Smooth muscle cell (in vitro differentiated cells): ENCODE measurements around the gene LMCD1. TPM values are rescaled to one million over a fixed set of nuclear protein-coding genes. Genes with fewer than 3 reads are reported as not detected.
A peak's percentile ranks its signal among the peaks of the same experiment; 100 is the strongest.

Source experiments
- DNase-seq: peaks from one replicate; lab custom pipeline; 2025; ENCODE audit not compliant: unreplicated experiment; lab: John Stamatoyannopoulos, UW
- H2AFZ ChIP-seq: fragments of 200-600 bp; sonication (generic); 2 replicates; pipeline ENCODE4 v1.6.0; 2016; ENCODE audit warnings: antibody characterized with exemption, low read depth, mild to moderate bottlenecking
- H3F3A ChIP-seq: fragments of 200-600 bp; sonication (generic); 2 replicates; pipeline ENCODE4 v1.6.0; 2017; ENCODE audit warnings: antibody characterized with exemption, low read depth
- H3K27ac ChIP-seq: fragments of 200-600 bp; sonication (generic); 2 replicates; pipeline ENCODE4 v1.5.1; 2016; ENCODE audit warnings: low read depth, mild to moderate bottlenecking
- H3K27me3 ChIP-seq: fragments of 200-600 bp; sonication (generic); 2 replicates; pipeline ENCODE4 v1.6.1; 2016; ENCODE audit warnings: low read depth, mild to moderate bottlenecking
- H3K36me3 ChIP-seq: fragments of 200-600 bp; sonication (generic); 2 replicates; pipeline ENCODE4 v1.5.1; 2016; ENCODE audit warnings: low read depth
- H3K4me1 ChIP-seq: fragments of 200-600 bp; sonication (generic); 2 replicates; pipeline ENCODE4 v1.5.1; 2016; ENCODE audit warnings: low read depth
- H3K4me2 ChIP-seq: fragments of 200-600 bp; sonication (generic); 2 replicates; pipeline ENCODE4 v1.6.0; 2016; ENCODE audit warnings: mild to moderate bottlenecking
- H3K4me3 ChIP-seq: fragments of 200-600 bp; sonication (generic); 2 replicates; pipeline ENCODE4 v1.5.1; 2016; ENCODE audit warnings: mild to moderate bottlenecking
- H3K79me2 ChIP-seq: fragments of 200-600 bp; sonication (generic); 2 replicates; pipeline ENCODE4 v1.6.0; 2016; ENCODE audit warnings: low read depth, mild to moderate bottlenecking
- H3K9ac ChIP-seq: fragments of 200-600 bp; sonication (generic); 2 replicates; pipeline ENCODE4 v1.6.0; 2016; ENCODE audit warnings: low read depth
- H3K9me3 ChIP-seq: fragments of 200-600 bp; sonication (generic); replicated peaks from 2 replicates; pipeline ENCODE4 v1.5.1; 2016; ENCODE audit warnings: low read depth
- H4K20me1 ChIP-seq: fragments of 200-600 bp; sonication (generic); 2 replicates; pipeline ENCODE4 v1.6.0; 2016; ENCODE audit warnings: low read depth
- CTCF ChIP-seq: fragments of 200-600 bp; sonication (generic); IDR thresholded peaks from 2 replicates; pipeline ENCODE4 v1.5.1; 2017; ENCODE audit warnings: borderline replicate concordance, mild to moderate bottlenecking, antibody characterized with exemption; ENCODE audit not compliant: insufficient read depth, poor library complexity, severe bottlenecking
- WGBS: methylation state at CpG from one replicate; pipeline ENCODE4 v1.1.7; 2016; ENCODE audit warnings: low lambda C conversion rate; 5-methylcytosine and 5-hydroxymethylcytosine counted together
- polyA plus RNA-seq: library from polyadenylated mRNA; unstranded; fragments of >200 nt; fragmentation: Nextera tagmentation; extraction: Ambion mirVana; gene quantifications from 2 replicates; pipeline ENCODE4 v1.2.1, GENCODE V29; 2016
- total RNA-seq: library from RNA; depleted of rRNA; stranded (reverse); fragments of >200 nt; gene quantifications from 2 replicates; pipeline ENCODE4 v1.2.3, GENCODE V29; 2014

Gene LMCD1
- total and polyA plus RNA-seq, 2 experiments from 2014 or later: 187 to 524 TPM

- no peaks in the 10 kb centered on the region for H3K36me3 ChIP-seq
- peak overlapping the region; percentile 93 for H3K27ac ChIP-seq
- no peaks in the 10 kb centered on the region for H3K79me2 ChIP-seq
- no peak for DNase-seq
- no peaks in the 10 kb centered on the region for H3K27me3 ChIP-seq
- no peak overlapping the region for H3K4me3 ChIP-seq
- no peak overlapping the region for H2AFZ ChIP-seq
- H3K9me3 ChIP-seq: no peaks in the 10 kb centered on the region
- H3F3A ChIP-seq: peaks cover 50% of the 10 kb centered on the region
- H3K4me1 ChIP-seq: peaks cover 15% of the 10 kb centered on the region
- H3K9ac ChIP-seq: peak overlapping the region; percentile 45
- no peak for TF ChIP-seq CTCF
- 63% methylated on average over 3 of the region's 3 CpGs for WGBS
- peak overlapping the region; percentile 53 for H3K4me2 ChIP-seq
- H4K20me1 ChIP-seq: no peaks in the 10 kb centered on the region
These were observed 15.2 kb upstream of the LMCD1 start for GRCh38 chr3:8486434-8486833.

- no peaks in the 10 kb centered on the region for H4K20me1 ChIP-seq
- no peak overlapping the region for H3K9ac ChIP-seq
- no peaks in the 10 kb centered on the region for H3K79me2 ChIP-seq
- DNase-seq: no peak
- no peaks in the 10 kb centered on the region for H3K27me3 ChIP-seq
- peak overlapping the region; percentile 93 for H3K27ac ChIP-seq
- WGBS: 13% methylated on average over 5 of the region's 5 CpGs
- no peak overlapping the region for H2AFZ ChIP-seq
- H3K4me2 ChIP-seq: peak overlapping the region; percentile 53
- peaks cover 45% of the 10 kb centered on the region for H3F3A ChIP-seq
- TF ChIP-seq CTCF: no peak
- H3K9me3 ChIP-seq: no peaks in the 10 kb centered on the region
- no peaks in the 10 kb centered on the region for H3K36me3 ChIP-seq
- peaks cover 11% of the 10 kb centered on the region for H3K4me1 ChIP-seq
- H3K4me3 ChIP-seq: no peak overlapping the region
These were observed 14.7 kb upstream of the LMCD1 start for GRCh38 chr3:8486936-8487335.

GRCh38 chr3:8488411-8488810, 13.2 kb upstream of the LMCD1 start:
- no peaks in the 10 kb centered on the region for H3K27me3 ChIP-seq
- H3K4me1 ChIP-seq: peaks cover 20% of the 10 kb centered on the region
- no peaks in the 10 kb centered on the region for H3K36me3 ChIP-seq
- peaks cover 44% of the 10 kb centered on the region for H3F3A ChIP-seq
- no peak overlapping the region for H3K4me3 ChIP-seq
- H3K9ac ChIP-seq: no peak overlapping the region
- peak overlapping the region; percentile 93 for H3K27ac ChIP-seq
- no peak overlapping the region for H3K4me2 ChIP-seq
- peak; percentile 4 for TF ChIP-seq CTCF
- H3K9me3 ChIP-seq: no peaks in the 10 kb centered on the region
- no peaks in the 10 kb centered on the region for H3K79me2 ChIP-seq
- no peak overlapping the region for H2AFZ ChIP-seq
- H4K20me1 ChIP-seq: no peaks in the 10 kb centered on the region
- no peak for DNase-seq
- WGBS: 85% methylated on average over 3 of the region's 3 CpGs

DNA sequence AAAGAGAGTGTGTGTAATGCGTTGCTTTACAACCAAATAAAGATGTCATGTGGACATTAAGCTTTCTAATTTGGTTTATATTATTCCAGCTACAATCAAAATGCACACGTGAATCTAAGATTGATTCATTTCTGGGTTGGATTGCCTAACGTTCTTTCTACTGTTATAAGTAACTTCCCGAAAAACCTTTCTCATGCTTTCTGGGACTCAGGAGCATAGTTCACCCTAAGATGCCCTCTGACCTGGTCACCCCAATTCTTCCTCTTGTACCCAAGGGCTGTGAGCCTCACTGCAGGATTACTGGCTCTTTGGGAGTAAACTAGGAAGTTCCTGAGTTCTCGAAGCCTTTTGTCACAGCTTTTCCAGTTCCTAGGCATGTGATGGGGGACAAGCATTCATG, 12.7 kb upstream of the LMCD1 start:
- Histone ChIP-seq H3K4me3 (no peak overlapping the region), H3K9ac (no peak overlapping the region), H3K9me3 (no peaks in the 10 kb centered on the region), H4K20me1 (no peaks in the 10 kb centered on the region), H3K27ac (peak overlapping the region; percentile 93), H3K4me2 (no peak overlapping the region), H3K79me2 (no peaks in the 10 kb centered on the region), H2AFZ (no peak overlapping the region), H3K4me1 (peaks cover 25% of the 10 kb centered on the region), H3K27me3 (no peaks in the 10 kb centered on the region), H3K36me3 (no peaks in the 10 kb centered on the region), H3F3A (peaks cover 40% of the 10 kb centered on the region)
- 67% methylated on average over 5 of the region's 5 CpGs for WGBS
- DNase-seq: no peak
- TF ChIP-seq CTCF: no peak
